Natural killer cell (primary cell): ENCODE data around the gene ARL14. TPM values are rescaled to one million over a fixed set of nuclear protein-coding genes. Genes with fewer than 3 reads are reported as not detected.

Experiments used
- ATAC-seq, 3 donors: fragments of 150-1000 bp in 2 of 3; fragments of 200-7000 bp in 1 of 3; cut with Tn5 transposase; 1 replicate in 1 of 3; 2 replicates in 2 of 3; pipeline ENCODE4 v1.10.0; 2021; ENCODE audit warnings: mild to moderate bottlenecking in 2 of 3, moderate library complexity in 2 of 3
- DNase-seq, 2 donors: peaks; one replicate each; pipeline versions ENCODE4 v3.0.0 to v3.0.0-alpha.2; 2013 to 2021; ENCODE audit warnings: mixed read lengths in 1 of 2
- H3K27ac ChIP-seq: one replicate; pipeline ENCODE4 v1.5.1; 2013; ENCODE audit warnings: mild to moderate bottlenecking, low read length
- H3K27me3 ChIP-seq: one replicate; pipeline ENCODE4 v1.6.1; 2013; ENCODE audit warnings: low read length; ENCODE audit not compliant: control insufficient read depth, insufficient read depth
- H3K36me3 ChIP-seq: one replicate; pipeline ENCODE4 v1.6.1; 2013; ENCODE audit warnings: low read length; ENCODE audit not compliant: control insufficient read depth, insufficient read depth
- H3K4me1 ChIP-seq: one replicate; pipeline ENCODE4 v1.6.1; 2013; ENCODE audit warnings: low read length; ENCODE audit not compliant: control insufficient read depth, insufficient read depth
- H3K4me3 ChIP-seq: one replicate; pipeline ENCODE4 v1.5.1; 2013; ENCODE audit warnings: low read length
- H3K9me3 ChIP-seq: one replicate; pipeline ENCODE4 v1.6.1; 2013; ENCODE audit warnings: low read length; ENCODE audit not compliant: control insufficient read depth, insufficient read depth
- H3K27ac Mint-ChIP-seq, 2 donors: one replicate each; pipeline ENCODE4 v1.8.0; 2022; ENCODE audit warnings: mild to moderate bottlenecking in 2 of 2, mixed read lengths in 2 of 2, moderate library complexity in 1 of 2
- H3K27me3 Mint-ChIP-seq, 2 donors: one replicate each; pipeline ENCODE4 v1.8.0; 2022; ENCODE audit warnings: low read depth in 2 of 2, mixed read lengths in 2 of 2
- H3K36me3 Mint-ChIP-seq: one replicate; pipeline ENCODE4 v1.8.0; 2022; ENCODE audit warnings: mixed read lengths
- H3K4me1 Mint-ChIP-seq, 2 donors: one replicate each; pipeline ENCODE4 v1.8.0; 2022; ENCODE audit warnings: mixed read lengths in 2 of 2
- H3K4me3 Mint-ChIP-seq: one replicate; pipeline ENCODE4 v1.8.0; 2022; ENCODE audit warnings: mild to moderate bottlenecking, moderate library complexity, mixed read lengths
- H3K9me3 Mint-ChIP-seq, 2 donors: one replicate each; pipeline ENCODE4 v1.8.0; 2022; ENCODE audit warnings: mixed read lengths in 2 of 2
- CTCF ChIP-seq: fragments of 200-600 bp; IDR thresholded peaks from one replicate; pipeline ENCODE4 v1.8.0; 2022; ENCODE audit warnings: antibody characterized with exemption
- WGBS: methylation state at CpG from one replicate; pipeline ENCODE4 v1.1.7; 2013; ENCODE audit warnings: missing lambda C conversion rate; ENCODE audit not compliant: insufficient coverage; 5-methylcytosine and 5-hydroxymethylcytosine counted together
- intact Hi-C: fragments of 100-400 bp; cut with micrococcal nuclease; formaldehyde crosslinking; loops from one replicate; pipeline ENCODE4 v1.14.2; 2022
- total RNA-seq, 4 donors: library from RNA; stranded (reverse); fragments of 120-200 nt in 1 of 4; gene quantifications; one replicate each; pipeline versions ENCODE4 v1.2.3 to v1.2.4, GENCODE V29; 2013 to 2022

Gene ARL14
- total RNA-seq, 3 donors from 2014 or later (not counting 1 experiment from before 2014, with no cell fraction given) = not detected

- peaks cover 0 to 3% of the 10 kb centered on the region in 2 donors for H3K27me3 Mint-ChIP-seq
- no peaks in the 10 kb centered on the region for H3K9me3 Mint-ChIP-seq
- WGBS = 77% methylated on average over 3 of the region's 3 CpGs
- intact Hi-C loops = no loop called here
- Histone ChIP-seq H3K4me1 (no peaks in the 10 kb centered on the region), H3K36me3 (no peaks in the 10 kb centered on the region), H3K27me3 (no peaks in the 10 kb centered on the region), H3K9me3 (no peaks in the 10 kb centered on the region), H3K27ac (no peak overlapping the region), H3K4me3 (no peak overlapping the region)
- H3K27ac Mint-ChIP-seq = no peak overlapping the region
- ATAC-seq (no peak), DNase-seq (no peak)
- no peaks in the 10 kb centered on the region for H3K4me1 Mint-ChIP-seq
- H3K36me3 Mint-ChIP-seq = no peaks in the 10 kb centered on the region
- TF ChIP-seq CTCF = no peak
- no peak overlapping the region for H3K4me3 Mint-ChIP-seq
Measured at GRCh38 chr3:160643994-160644393, 33.0 kb upstream of the ARL14 start.

- H3K4me1 Mint-ChIP-seq = no peaks in the 10 kb centered on the region
- Histone ChIP-seq H3K27me3 (no peaks in the 10 kb centered on the region), H3K27ac (no peak overlapping the region), H3K4me3 (no peak overlapping the region), H3K36me3 (no peaks in the 10 kb centered on the region), H3K9me3 (no peaks in the 10 kb centered on the region), H3K4me1 (no peaks in the 10 kb centered on the region)
- no peaks in the 10 kb centered on the region for H3K9me3 Mint-ChIP-seq
- ATAC-seq = no peak
- H3K27me3 Mint-ChIP-seq = peaks cover 0 to 3% of the 10 kb centered on the region in 2 donors
- no peak for DNase-seq
- intact Hi-C loops = no loop called here
- TF ChIP-seq CTCF = no peak
- no peak overlapping the region for H3K27ac Mint-ChIP-seq
- WGBS = 86% methylated on average over 2 of the region's 2 CpGs
- no peak overlapping the region for H3K4me3 Mint-ChIP-seq
- H3K36me3 Mint-ChIP-seq = no peaks in the 10 kb centered on the region
Measured at GRCh38 chr3:160644491-160644890, 32.5 kb upstream of the ARL14 start.

- Histone ChIP-seq H3K9me3 (no peaks in the 10 kb centered on the region), H3K4me1 (no peaks in the 10 kb centered on the region), H3K4me3 (no peak overlapping the region), H3K27me3 (no peaks in the 10 kb centered on the region), H3K36me3 (no peaks in the 10 kb centered on the region), H3K27ac (no peak overlapping the region)
- Mint-ChIP-seq H3K36me3 (no peaks in the 10 kb centered on the region), H3K27me3 (peaks cover 0 to 5% of the 10 kb centered on the region in 2 donors), H3K4me1 (no peaks in the 10 kb centered on the region), H3K4me3 (no peak overlapping the region), H3K27ac (no peak overlapping the region), H3K9me3 (no peaks in the 10 kb centered on the region)
- no peak for DNase-seq
- no peak for TF ChIP-seq CTCF
- no peak for ATAC-seq
- intact Hi-C loops = no loop called here
Measured at GRCh38 chr3:160648701-160649100, 28.3 kb upstream of the ARL14 start.

- Histone ChIP-seq H3K36me3 (no peaks in the 10 kb centered on the region), H3K4me1 (no peaks in the 10 kb centered on the region), H3K27ac (no peak overlapping the region), H3K9me3 (no peaks in the 10 kb centered on the region), H3K27me3 (no peaks in the 10 kb centered on the region), H3K4me3 (no peak overlapping the region)
- no peak for DNase-seq
- no peak overlapping the region for H3K27ac Mint-ChIP-seq
- ATAC-seq = no peak
- WGBS = no CpG with 5 or more reads among the region's 3 CpGs
- H3K9me3 Mint-ChIP-seq = no peaks in the 10 kb centered on the region
- H3K4me3 Mint-ChIP-seq = no peak overlapping the region
- peaks cover 0 to 7% of the 10 kb centered on the region in 2 donors for H3K27me3 Mint-ChIP-seq
- intact Hi-C loops = no loop called here
- no peak for TF ChIP-seq CTCF
- H3K4me1 Mint-ChIP-seq = no peaks in the 10 kb centered on the region
- H3K36me3 Mint-ChIP-seq = no peaks in the 10 kb centered on the region
Measured at GRCh38 chr3:160649596-160649995, 27.4 kb upstream of the ARL14 start.
